HG02943 (cell line): ENCODE data around the gene CCDC195.
"Not testable (repeated sequence)": the region's sequence is repeated elsewhere in the genome, so short reads cannot be mapped to it uniquely, and the experiment has no call there.

ENCODE experiments used
- ATAC-seq: cut with Tn5 transposase; IDR thresholded peaks from one replicate; pipeline ENCODE4 v1.9.1; 2021; ENCODE audit warnings: mild to moderate bottlenecking, low read depth, moderate library complexity; ENCODE audit not compliant: unreplicated experiment

CCDC195 gene

DNA sequence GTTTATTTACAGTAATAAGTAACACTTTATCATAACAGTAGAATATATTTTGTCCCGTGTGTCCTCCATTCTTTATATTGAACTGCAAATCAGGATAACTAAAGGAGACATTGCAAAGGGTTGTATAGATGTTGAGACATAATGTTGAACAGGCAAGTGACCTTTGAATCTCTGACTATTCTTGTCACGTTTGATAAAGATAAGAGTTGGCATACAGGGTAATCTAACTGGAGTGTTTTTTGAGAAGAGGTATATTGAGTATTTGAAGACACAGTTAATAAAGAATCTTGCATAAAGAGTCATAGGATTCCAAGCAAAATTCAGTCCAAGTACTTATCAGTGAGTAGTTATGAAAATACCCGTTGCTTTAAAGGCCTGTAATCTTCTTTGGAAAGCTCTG, 21.7 kb downstream of the CCDC195 start:
- ATAC-seq = no peak

DNA sequence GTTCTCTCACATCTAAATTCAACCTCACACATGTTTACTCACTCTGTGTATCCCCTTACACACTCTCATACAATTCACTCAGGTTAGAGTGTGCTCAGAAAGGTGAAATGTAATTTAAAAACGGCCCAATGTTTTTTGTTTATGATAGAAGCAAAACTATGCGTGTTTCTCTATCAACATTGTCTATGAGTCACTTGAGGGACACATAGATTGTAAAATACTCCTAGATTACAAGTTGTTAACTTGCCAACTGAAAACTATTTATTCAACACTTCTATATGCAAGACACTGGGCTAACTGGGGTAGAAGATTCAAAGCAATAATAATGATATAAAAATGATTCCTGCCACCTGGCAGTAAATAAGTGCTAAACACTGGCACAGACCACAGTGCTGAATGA, 24.6 kb downstream of the CCDC195 start:
- no peak for ATAC-seq

DNA sequence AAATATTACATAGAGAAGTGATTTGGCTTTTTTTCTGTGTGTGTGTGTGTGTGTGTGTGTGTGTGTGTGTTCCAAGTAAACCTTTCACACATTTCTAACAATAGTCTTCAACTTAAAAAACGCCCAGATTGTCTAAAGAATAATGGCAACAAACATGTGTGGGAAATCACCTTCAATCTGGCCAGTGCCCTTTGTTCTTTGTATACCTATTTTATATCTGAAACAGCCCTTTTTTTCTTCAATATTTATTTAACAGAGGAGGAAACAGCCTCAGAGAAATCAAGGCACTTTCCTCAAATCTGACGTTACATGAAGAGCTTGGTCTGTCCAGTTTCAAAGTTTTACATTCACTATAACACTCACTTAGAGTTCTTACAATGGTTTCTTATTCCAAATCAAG, 25.3 kb downstream of the CCDC195 start:
- no peak for ATAC-seq

DNA sequence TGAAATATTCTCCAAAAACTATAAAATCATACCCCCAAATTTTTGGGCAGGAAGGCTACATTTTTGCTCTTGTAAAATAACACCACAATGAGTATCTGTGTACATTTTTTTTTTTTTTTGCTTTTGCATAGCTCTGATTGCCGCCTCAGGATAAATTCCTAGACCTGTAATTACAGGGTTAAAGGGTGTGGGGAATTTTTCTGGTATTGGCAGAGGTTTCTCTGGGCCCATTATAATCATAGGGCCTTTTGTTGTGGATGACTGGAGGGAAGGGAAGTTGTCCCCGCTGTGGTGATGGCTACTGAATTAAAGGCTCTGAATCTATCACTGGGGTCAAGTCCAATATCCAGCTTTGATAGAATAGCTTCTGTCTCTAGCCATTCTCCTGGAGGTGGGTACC, 26.6 kb downstream of the CCDC195 start:
- no peak for ATAC-seq

DNA sequence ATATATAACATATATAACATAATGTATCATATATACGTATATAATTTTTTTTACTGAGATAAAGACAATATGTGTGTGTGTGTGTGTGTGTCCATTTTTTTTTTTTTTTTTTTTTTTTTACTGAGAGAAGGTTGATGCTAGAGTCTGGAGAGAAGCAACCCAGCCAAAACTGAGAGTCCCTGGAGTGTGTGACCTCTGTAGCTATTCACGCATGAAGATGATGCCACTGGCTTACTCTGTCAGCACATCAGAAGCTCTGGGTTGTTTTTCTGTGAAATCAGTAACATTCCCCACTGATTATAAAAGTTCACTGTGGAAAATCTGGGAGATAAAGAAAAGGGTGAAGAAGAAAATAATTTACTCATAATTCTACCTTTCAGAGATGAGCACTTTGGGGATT, 27.2 kb downstream of the CCDC195 start:
- ATAC-seq = no peak

DNA sequence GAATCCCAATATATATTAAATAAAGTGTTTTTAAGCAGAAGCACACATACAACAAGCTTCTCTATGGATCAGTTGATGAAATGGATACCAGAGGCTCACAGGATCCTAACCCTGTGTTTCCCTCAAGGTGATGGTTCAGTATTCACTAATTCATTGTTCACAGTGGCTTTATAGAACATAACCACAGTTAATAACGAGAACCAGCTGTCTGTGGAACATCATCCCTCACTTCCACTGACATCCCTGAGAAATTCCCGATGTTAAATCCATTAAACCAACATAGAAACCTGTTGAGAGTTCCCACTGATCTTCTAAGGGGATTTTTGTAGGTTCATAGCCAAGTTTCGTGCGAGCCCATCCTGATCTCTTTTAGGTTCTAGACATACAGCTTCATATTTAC, 29.0 kb downstream of the CCDC195 start:
- no peak for ATAC-seq

DNA sequence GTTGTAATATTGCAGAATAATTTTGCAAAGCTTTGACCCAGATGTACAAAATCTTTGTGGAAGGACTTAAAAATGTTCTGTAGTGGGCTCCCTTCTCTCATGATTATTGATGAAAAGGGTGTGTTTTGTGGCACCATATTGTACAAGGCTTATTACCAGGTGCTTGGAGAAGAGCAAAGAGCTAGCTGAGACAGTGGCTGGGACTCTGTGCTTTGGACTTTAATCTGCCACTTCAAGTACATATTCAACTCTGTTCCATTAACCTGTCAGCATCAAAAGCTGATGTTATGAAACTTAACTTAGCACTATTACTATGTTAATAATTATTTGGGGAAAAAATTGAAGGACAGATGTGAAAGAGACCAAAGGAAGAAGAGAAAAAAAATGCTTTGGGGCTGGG, 31.0 kb downstream of the CCDC195 start:
- ATAC-seq = no peak

DNA sequence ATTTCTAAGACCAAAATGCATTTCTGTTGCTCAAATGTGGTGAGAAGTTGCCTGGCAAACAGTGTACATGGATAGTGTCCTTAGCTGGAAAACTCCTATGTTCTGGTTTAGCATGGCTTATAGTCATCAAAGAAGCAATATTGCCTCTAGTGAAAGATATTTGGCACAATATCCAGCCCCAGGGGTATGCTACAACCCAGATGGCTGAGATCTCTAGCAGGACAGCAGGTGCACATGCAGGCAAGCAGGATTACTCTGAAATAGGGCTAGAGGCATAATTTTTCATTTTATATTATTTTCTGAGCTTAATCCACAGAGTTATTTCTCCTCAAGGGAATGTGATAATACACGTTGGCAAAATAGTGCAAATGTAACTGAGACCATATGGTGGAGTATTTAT, 34.0 kb downstream of the CCDC195 start:
- no peak for ATAC-seq

DNA sequence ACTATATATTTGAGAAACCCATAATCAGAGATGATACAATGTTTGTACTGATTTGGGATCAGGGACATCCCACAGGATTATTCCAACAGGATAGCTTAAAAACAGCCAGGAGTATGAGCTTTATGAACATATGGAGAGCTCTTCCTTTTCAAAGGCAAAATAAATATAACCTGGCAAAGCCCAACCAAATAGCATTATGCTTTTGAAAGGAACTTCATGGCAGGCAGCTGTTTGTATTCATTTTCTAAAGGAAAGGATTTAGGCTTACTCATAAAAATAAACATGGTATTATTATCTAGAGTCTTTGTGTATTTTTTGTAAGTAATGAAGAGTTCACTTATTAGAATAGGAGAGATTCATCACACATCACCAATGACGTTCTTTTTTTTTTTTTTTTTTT, 44.4 kb downstream of the CCDC195 start:
- ATAC-seq = no peak

DNA sequence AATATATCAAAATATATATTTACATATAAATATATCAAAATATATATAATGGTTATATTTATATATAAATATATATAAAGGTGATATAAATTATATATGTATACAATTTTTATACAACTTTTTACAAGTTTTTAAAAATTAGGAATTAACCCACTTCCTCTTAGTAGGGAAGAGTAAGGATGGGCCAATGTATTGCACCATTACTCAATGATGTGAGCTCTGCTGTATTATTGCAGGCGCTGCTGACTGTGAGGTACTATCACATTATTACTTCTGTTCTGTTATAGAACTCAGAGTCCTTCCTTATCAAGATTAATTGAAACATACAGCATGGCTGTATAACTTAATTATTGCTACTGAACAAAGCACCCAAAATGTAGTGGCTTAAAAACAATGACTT, 46.0 kb downstream of the CCDC195 start:
- no peak for ATAC-seq

DNA sequence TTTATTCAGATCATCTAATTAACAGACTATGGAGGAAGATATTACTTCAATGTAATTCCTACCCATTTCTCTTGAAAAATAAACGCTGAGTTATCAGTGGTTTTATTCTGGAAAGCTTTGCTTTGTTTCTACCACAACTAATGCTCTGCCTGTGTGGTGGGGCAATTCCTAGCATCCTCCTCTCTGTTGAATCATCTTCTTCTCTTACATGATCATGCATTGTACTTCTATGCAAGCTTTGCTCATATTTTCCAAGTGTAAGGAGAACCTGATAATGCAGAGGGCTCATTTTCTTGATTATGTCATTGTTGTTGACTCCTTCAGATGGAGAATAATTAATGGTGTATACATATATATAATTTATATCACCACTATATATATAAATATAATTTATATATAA, 46.7 kb downstream of the CCDC195 start:
- ATAC-seq = no peak

DNA sequence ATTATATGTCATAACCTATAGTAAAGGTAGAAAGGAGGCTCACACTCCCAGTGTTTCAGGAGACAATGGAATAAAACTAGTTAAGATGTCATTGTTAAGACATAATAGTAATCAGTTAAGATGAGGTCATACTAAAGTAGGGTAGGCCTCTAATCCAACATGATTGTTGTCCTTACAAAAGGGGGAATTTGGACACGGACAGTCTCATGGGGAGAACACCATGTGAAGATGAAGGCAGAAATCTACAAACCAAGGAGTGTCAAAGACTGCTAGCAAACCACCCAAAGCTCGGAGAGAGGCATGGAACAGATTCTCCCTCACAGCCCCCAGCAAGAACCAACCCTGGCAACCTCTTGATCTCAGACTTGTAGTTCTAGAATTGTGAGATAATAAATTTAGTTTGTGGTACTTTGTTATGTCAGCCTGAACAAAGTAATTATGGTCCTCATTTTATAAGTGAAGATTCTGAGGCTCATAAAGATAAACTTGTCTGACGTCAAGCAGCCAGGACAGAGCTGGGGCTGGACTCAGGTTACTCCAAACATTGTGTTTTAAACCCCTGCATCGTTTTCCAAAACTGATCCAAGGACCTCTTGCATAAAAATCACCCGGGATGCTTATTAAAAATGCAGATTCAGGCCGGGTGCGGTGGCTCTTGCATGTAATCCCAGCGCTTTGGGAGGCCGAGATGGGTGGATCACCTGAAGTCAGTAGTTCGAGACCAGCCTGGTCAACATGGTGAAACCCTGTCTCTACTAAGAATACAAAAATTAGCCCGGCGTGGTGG, 47.8 kb downstream of the CCDC195 start:
- ATAC-seq = no peak

DNA sequence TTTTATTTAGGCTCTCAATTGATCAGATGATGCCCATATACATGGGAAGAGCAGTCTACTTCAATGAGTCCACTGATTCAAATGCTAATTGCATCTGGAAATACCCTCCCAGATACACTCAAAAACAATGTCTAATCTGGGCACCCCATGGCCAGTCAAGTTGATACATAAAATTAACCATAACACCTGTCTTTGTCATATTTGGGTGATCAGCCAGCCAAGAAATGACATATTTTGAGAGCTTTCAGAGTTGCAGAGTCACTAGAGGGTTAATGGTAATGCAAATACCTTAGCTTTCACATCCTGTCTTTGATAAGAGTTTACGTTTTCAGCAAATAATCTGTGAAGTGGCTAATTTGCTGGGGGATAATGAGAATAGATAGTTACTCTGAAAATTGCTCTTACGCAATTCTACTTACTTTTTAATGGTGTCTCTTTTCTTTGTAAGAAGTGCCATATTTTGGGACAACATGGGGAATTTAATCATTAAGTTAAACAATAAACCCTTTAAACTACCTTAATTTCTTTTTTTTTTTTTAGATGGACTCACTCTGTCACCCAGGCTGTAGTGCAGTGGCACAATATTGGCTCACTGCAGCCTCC, 49.1 kb downstream of the CCDC195 start:
- ATAC-seq = peak; percentile 95

DNA sequence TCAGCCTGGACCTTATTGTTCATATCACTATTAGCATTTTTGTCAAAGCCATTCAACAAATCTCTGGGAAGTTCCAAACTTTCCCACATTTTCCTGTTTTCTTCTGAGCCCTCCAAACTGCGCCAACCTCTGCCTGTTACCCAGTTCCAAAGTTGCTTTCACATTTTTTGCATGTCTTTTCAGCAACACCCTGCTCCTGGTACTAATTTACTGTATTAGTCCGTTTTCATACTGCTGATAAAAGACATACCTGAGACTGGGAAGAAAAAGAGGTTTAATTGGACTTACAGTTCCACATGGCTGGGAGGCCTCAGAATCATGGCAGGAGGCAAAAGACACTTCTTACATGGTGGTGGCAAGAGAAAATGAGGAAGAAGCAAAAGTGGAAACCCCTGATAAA, 52.8 kb downstream of the CCDC195 start:
- not testable (repeated sequence) for ATAC-seq

DNA sequence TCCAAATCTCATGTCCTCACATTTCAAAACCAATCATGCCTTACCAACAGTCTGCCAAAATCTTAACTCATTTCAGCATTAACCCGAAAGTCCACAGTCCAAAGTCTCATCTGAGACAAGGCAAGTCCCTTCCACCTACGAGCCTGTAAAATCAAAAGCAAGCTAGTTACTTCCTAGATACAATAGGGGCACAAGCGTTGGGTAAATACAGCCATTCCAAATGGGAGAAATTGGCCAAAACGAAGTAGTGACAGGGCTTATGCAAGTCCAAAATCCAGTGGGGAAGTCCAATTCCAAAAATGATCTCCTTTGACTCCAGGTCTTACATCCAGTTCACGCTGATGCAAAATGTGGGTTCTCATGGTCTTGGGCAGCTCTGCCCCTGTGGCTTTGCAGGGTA, 54.5 kb downstream of the CCDC195 start:
- not testable (repeated sequence) for ATAC-seq

DNA sequence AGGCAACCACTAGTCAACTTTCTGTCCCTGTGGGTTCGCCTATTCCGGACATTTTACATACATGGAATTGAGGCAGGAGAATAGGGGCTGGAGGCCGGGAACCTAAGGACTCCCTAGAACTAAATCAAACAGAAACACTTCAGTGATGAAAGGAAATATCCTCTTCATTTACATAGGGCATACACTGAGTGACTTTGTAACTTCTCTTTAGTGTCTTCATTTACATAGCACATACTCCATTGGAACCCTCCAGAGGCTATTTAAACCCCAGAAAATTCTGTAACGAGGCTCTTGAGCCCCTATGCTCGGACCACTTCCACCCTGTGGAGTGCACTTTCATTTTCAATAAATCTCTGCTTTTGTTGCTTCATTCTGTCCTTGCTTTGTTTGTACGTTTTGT, 56.5 kb downstream of the CCDC195 start:
- no peak for ATAC-seq

DNA sequence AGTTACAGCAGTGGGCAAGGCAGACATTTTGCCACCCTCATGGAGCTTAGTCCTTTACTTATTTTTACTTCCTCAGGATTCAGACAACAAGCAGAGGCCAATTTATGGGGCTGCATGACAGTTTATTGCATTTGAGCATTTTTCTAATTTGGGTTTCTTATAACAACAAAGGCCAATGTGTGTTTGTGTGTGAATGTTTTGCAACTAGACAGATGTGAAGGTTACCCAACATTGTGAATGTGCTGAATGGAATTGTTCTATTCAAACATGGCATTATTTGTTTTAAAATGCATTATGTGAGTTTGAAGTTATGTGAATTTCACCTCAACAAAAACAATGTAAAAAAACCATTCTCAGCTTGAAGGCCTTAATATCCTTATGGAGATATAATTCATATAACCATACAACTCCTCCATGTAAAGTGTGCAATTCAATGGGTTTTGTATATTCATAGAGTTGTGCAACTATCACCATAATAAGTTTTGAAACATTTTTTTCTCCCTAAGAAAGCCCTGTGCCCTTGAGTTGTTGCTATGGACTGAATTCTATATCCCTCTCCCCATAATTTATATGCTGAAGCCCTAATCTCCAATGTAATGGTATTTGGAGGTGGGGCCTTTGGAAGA, 57.3 kb downstream of the CCDC195 start:
- ATAC-seq = no peak

DNA sequence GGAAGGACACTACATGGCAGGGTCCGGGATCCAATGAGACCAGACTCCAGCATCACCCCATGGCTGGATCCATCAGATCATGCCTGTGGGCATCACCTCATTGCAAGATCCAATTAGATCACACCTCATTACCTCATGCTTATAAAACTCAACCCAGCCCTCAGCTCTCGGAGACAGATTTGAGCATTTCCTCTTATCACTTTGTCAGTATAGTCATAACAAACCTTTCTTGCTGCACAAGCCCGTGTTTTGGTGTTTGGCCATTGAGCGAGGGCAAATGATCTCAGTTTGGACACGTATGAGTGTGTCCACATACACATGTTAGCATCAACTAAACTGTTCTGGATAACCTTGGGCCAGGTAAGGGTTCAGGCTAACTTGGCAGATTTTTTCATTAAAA, 58.8 kb downstream of the CCDC195 start:
- ATAC-seq = no peak

DNA sequence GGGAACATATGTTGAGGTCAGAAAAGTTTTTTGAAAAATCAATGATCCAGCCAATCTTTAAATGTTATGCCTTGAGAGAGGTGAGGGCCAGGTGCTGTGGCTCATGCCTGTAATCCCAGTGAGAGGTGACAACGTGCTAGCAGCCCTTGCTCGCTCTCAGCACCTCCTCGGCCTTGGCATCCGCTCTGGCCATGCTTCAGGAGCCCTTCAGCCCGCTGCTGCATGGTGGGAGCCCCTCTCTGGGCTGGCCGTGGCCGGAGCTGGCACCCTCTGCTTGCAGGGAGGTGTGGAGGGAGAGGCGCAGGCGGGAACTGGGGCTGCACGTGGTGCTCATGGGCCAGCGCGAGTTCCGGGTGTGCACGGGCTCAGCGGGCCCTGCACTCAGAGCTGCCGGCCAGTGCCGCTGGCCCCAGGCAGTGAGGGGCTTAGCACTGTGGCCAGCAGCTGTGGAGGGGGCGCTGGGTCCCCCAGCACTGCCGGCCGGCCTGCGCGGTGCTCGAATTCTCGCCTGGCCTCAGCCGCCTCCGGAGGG, 61.1 kb downstream of the CCDC195 start:
- no peak for ATAC-seq
